Natural killer cell treated with Interleukin-12 subunit alpha and Interleukin-12 subunit beta and Interleukin-15 and Interleukin-18, amount 100 ng/mL, for 72 hours (primary cell): ENCODE measurements around the gene CARM1. TPM values are rescaled to one million over a fixed set of nuclear protein-coding genes. Genes with fewer than 3 reads are reported as not detected.

Source experiments
- ATAC-seq, 2 donors: fragments of 150-1000 bp; cut with Tn5 transposase in 1 of 2; sonication (Bioruptor Pico), chemical (Tn5 transposase) in 1 of 2; 2 replicates each; pipeline ENCODE4 v1.10.0; 2021
- DNase-seq: peaks from one replicate; pipeline ENCODE4 v3.0.0; 2022; ENCODE audit warnings: low spot score
- H3K27ac Mint-ChIP-seq, 2 donors: 1 replicate in 1 of 2; 2 replicates in 1 of 2; pipeline ENCODE4 v1.8.0; 2022; ENCODE audit warnings: mixed read lengths in 2 of 2, mild to moderate bottlenecking in 1 of 2, moderate library complexity in 1 of 2
- H3K27me3 Mint-ChIP-seq, 2 donors: 1 replicate in 1 of 2; 2 replicates in 1 of 2; pipeline ENCODE4 v1.8.0; 2022; ENCODE audit warnings: mixed read lengths in 2 of 2
- H3K36me3 Mint-ChIP-seq: one replicate; pipeline ENCODE4 v1.8.0; 2022; ENCODE audit warnings: mixed read lengths
- H3K4me1 Mint-ChIP-seq, 2 donors: 1 replicate in 1 of 2; 2 replicates in 1 of 2; pipeline ENCODE4 v1.8.0; 2022; ENCODE audit warnings: low read depth in 2 of 2, mixed read lengths in 2 of 2, mild to moderate bottlenecking in 1 of 2
- H3K4me3 Mint-ChIP-seq: one replicate; pipeline ENCODE4 v1.8.0; 2022; ENCODE audit warnings: mixed read lengths
- H3K9me3 Mint-ChIP-seq: 2 replicates; pipeline ENCODE4 v1.8.0; 2022; ENCODE audit warnings: mixed read lengths
- total RNA-seq, 2 donors: library from RNA; stranded (reverse); gene quantifications; one replicate each; pipeline ENCODE4 v1.2.3, GENCODE V29; 2022

CARM1 gene
- total RNA-seq, 2 donors from 2014 or later, result 48.4 to 60.0 TPM

DNA sequence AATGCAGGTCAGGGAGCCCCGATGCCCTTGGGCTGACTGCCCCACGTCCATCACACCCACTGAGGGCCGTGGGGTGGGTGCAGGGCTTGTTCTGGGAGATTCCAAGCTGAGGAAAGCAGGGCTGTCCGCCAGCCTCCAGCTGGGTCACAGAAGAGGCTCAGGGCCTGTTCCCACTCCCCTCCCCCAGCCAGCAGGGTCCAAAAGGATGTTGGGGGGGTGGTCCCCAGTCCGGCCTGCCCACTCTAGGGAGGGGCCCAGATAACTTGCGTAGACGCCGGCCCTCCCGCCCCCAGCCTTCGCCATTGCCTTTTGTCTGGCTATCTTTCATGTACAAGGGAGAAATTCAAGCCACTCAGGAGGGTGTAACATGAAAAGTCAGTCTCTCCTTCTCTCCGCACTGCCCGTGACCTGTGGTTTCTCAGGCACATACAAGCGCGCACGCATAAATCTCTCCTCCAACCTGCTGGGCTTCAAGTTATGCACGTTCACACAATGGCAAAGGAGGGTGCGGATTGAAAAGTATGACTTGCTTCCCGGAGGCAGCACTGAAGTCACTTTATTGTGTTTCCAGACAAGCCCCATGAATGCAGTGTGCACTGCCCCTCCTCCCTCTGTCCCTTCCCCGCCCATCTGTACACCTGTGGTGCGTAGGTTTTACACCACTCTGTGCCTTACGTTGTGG lies 20.2 kb downstream of the CARM1 start:
- DNase-seq (no peak), ATAC-seq (no peak)
- no peaks in the 10 kb centered on the region for H3K27me3 Mint-ChIP-seq
- H3K36me3 Mint-ChIP-seq, result no peaks in the 10 kb centered on the region
- H3K4me3 Mint-ChIP-seq, result no peak overlapping the region
- H3K27ac Mint-ChIP-seq, result no peak overlapping the region
- no peaks in the 10 kb centered on the region for H3K9me3 Mint-ChIP-seq
- H3K4me1 Mint-ChIP-seq, result peaks cover under 1 to 7% of the 10 kb centered on the region in 2 donors

DNA sequence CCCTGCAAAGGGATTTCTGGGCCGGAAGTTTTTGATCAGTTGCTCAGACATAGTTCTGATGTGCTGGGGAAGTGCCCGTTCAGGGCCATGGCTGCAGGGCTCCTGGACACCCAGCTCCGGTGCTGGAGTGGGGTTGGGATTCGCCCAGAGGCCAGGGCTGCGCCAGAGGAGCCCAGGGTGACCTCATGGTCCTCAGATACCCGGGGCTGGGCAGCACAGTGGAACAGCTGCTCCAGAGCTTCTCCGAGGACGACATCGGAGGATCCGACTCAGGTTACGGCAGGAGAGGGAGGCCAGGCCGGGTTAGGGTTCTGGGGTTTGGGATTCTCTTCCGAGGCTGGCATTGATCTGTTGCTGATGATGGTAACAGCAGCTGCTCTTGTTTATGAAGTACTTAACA lies 20.9 kb downstream of the CARM1 start:
- Mint-ChIP-seq H3K9me3 (no peaks in the 10 kb centered on the region), H3K27ac (no peak overlapping the region), H3K27me3 (no peaks in the 10 kb centered on the region), H3K4me1 (peaks cover 6 to 10% of the 10 kb centered on the region in 2 donors), H3K36me3 (no peaks in the 10 kb centered on the region), H3K4me3 (no peak overlapping the region)
- ATAC-seq (no peak), DNase-seq (no peak)

DNA sequence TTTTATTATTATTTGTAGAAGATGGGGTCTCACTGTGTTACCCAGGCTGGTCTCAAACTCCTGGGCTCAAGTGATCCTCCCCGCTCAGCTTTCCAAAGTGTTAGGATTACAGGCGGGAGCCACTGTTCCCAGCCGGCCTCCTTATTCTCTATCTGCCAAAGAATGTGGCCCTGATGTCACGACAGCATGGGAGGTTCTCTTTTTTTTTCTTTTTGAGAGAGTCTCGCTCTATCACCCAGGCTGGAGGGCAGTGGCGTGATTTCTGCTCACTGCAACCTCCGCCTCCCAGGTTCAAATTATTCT lies 23.5 kb downstream of the CARM1 start:
- DNase-seq (no peak), ATAC-seq (no peak)
- Mint-ChIP-seq H3K36me3 (no peaks in the 10 kb centered on the region), H3K4me1 (peaks cover 6 to 9% of the 10 kb centered on the region in 2 donors), H3K4me3 (no peak overlapping the region), H3K9me3 (no peaks in the 10 kb centered on the region), H3K27ac (no peak overlapping the region), H3K27me3 (no peaks in the 10 kb centered on the region)

DNA sequence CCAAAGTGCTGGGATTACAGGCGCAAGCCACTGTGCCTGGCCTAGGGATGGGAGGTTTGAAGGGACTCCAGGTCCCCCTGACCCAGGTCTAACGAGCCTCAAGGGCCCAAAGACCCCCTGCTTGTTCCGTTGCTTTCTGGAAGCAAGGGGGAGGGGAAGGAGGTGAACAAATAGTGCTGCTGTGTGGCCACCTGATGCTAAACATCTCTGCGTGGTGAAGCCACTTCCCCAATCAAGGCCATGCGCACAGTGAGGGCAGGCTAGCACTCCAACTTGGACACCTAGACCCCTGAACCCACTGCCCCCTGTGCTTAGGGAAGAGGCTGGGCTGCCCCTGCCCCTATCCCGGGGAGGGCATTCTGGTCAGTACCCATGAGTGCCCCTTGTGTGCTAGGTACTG lies 24.0 kb downstream of the CARM1 start:
- no peaks in the 10 kb centered on the region for H3K9me3 Mint-ChIP-seq
- no peaks in the 10 kb centered on the region for H3K27me3 Mint-ChIP-seq
- no peak for DNase-seq
- no peaks in the 10 kb centered on the region for H3K36me3 Mint-ChIP-seq
- ATAC-seq, result no peak
- no peak overlapping the region for H3K4me3 Mint-ChIP-seq
- peaks cover 6 to 12% of the 10 kb centered on the region in 2 donors for H3K4me1 Mint-ChIP-seq
- H3K27ac Mint-ChIP-seq, result no peak overlapping the region

DNA sequence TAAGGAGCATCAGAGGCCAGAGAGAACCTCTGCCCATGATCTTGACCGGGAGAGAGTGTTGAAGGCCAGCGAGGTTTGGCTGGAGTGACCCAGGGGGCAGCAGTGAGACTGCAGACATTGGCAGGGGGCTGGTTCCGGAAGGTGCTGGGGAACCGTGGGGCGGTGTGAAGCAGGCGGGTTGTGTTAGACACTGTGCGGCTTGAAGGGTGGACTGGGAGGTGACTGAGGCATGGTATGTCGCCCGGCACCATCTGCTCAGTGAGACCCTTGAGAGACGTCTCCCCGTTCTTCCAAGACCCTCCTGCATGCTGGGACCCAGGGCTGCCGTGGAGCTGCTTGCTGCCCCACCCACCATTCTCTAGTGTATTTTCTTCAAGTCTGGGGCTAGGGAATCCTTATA lies 24.6 kb downstream of the CARM1 start:
- no peak overlapping the region for H3K27ac Mint-ChIP-seq
- no peak for ATAC-seq
- H3K4me3 Mint-ChIP-seq, result no peak overlapping the region
- peaks cover 6 to 12% of the 10 kb centered on the region in 2 donors for H3K4me1 Mint-ChIP-seq
- H3K36me3 Mint-ChIP-seq, result no peaks in the 10 kb centered on the region
- no peaks in the 10 kb centered on the region for H3K9me3 Mint-ChIP-seq
- DNase-seq, result no peak
- H3K27me3 Mint-ChIP-seq, result no peaks in the 10 kb centered on the region

DNA sequence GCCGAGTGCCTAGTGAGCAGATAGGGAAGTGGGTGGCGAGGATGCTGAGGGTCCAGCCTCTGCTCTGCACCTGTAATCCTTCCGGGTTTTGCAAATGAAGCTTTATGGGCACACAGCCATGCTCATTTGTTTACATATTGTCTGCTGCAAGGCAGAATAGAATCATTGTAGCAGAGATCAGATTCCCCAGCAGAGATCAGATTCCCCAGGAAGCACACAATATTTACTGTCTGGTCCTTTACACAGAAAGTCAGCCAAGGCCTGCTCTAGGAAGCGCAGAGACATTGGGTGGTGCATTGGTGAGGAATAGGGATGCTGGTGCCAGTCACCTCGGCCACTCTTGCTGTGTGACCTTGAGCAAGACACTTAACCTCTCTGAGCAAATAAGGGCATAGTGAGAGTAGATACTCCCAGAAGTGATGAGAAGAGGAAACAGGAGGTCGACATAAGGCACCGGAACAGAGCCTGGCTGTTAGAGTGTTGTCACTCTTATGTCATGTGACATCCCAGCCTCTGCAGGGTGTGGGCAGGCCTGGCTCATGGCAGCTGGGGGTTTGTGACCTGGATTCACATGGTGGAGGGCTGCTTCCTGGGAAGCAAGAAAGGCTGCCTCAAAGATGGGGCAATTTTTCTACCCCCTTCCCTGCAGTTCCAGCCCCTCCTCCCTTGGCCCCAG lies 25.6 kb downstream of the CARM1 start:
- ATAC-seq, result peak; percentile 48 to 61
- no peak for DNase-seq

DNA sequence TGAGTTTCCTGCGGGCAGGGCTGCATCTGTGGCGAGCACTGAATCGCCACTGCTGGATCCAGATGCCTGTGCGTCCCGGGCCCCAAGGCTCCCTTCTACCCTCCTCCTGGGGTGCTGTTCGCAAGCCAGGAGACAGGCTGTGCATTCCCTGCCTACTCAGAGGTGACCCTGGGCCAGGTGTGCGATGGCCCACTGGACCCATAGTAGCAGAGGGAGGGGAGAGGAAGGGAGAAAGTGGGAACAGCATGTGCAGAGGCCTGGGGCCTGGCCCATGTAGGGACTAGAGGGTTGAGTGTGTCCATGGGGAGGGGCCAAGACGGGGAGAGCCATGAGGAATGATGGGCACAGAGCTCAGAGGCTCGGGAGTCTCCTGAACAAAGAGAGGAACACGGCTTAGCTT lies 27.3 kb downstream of the CARM1 start:
- no peak for ATAC-seq
- H3K27me3 Mint-ChIP-seq, result no peaks in the 10 kb centered on the region
- no peaks in the 10 kb centered on the region for H3K36me3 Mint-ChIP-seq
- no peak overlapping the region for H3K27ac Mint-ChIP-seq
- no peak for DNase-seq
- H3K9me3 Mint-ChIP-seq, result no peaks in the 10 kb centered on the region
- H3K4me1 Mint-ChIP-seq, result peaks cover 6 to 12% of the 10 kb centered on the region in 2 donors
- H3K4me3 Mint-ChIP-seq, result no peak overlapping the region

More for the DNA sequence above, 25.6 kb downstream of the CARM1 start:
- H3K4me3 Mint-ChIP-seq, result no peak overlapping the region
- H3K27ac Mint-ChIP-seq, result peak overlapping the region in 1 of 2 donors; percentile 26
- no peaks in the 10 kb centered on the region for H3K27me3 Mint-ChIP-seq
- H3K4me1 Mint-ChIP-seq, result peaks cover 6 to 12% of the 10 kb centered on the region in 2 donors
- no peaks in the 10 kb centered on the region for H3K36me3 Mint-ChIP-seq
- no peaks in the 10 kb centered on the region for H3K9me3 Mint-ChIP-seq

DNA sequence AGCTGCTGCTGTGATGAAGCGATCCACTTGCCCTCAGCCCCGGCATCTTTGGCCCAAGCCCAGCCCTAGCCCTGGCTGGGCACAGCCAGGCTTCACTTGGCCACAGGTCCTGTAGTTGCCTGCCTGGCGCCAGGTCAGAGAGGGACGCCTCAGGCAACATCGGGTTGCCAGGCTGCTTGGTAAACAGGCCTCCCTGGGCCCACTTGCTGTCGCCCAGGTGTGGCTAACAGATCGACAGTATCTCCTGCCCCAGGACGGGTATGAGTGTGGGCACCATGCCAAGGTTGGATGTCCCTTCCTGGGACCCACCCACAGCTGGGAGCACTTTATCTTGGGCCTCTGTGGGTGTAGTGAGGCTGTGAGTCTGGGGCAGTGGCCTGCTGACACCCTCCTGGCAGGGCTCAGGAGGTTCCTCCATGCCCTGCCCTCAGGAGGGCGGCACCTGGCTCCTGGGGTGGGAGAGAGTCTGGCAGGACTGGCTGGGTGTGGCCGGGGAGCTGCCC lies 27.8 kb downstream of the CARM1 start:
- Mint-ChIP-seq H3K9me3 (no peaks in the 10 kb centered on the region), H3K27ac (no peak overlapping the region), H3K4me1 (peaks cover 6 to 12% of the 10 kb centered on the region in 2 donors), H3K36me3 (no peaks in the 10 kb centered on the region), H3K27me3 (no peaks in the 10 kb centered on the region), H3K4me3 (no peak overlapping the region)
- DNase-seq (no peak), ATAC-seq (no peak)

DNA sequence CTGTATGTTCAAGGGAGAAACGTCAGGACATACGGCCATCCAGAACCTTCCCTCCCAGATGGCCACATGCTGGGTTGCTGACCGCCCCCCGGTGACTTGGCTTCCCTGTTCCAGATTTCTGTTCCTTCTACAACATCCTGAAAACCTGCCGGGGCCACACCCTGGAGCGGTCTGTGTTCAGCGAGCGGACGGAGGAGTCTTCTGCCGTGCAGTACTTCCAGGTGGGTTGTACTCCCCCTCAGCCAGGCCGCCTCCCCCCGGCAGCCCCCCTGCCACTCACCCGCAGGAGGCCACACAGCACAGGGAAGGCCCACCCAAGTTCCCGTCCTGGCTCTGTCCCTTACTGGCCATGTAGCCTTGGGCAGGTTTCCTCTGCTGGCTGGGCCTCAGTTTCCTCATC lies 36.6 kb downstream of the CARM1 start:
- no peak for DNase-seq
- no peak overlapping the region for H3K27ac Mint-ChIP-seq
- H3K27me3 Mint-ChIP-seq, result no peaks in the 10 kb centered on the region
- peaks cover 0 to 2% of the 10 kb centered on the region in 2 donors for H3K4me1 Mint-ChIP-seq
- H3K9me3 Mint-ChIP-seq, result no peaks in the 10 kb centered on the region
- no peak overlapping the region for H3K4me3 Mint-ChIP-seq
- no peaks in the 10 kb centered on the region for H3K36me3 Mint-ChIP-seq
- no peak for ATAC-seq

DNA sequence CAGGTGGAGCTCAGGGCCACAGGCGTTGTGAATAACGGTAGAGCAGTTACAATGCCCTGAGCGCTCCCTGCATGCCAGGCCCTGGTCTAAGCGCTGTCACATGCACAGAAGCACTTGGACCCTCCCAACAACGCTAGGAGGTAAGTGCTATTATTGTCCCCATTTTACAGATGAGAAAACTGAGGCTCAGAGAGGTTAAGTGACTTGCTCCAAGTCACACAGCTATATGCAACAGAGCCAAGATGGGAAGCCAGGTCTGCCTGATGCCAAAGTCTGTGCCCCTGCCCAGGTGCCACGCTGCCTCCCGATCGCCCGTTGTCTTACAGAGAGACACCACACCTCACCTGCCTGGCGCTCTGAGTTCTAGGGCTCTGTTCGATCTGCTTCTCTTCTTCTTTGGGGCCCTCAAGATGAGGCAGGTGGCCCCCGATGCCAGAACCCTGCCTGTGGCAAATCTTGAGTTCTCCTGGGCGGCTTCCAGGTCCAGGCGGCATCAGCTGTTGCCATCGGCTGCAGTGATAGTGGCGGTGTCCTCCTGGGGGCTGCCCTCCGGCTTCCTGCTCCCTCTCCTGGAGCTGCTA lies 37.1 kb downstream of the CARM1 start:
- DNase-seq (no peak), ATAC-seq (no peak)
- H3K36me3 Mint-ChIP-seq, result no peaks in the 10 kb centered on the region
- H3K27me3 Mint-ChIP-seq, result no peaks in the 10 kb centered on the region
- H3K4me1 Mint-ChIP-seq, result peaks cover 0 to 2% of the 10 kb centered on the region in 2 donors
- no peak overlapping the region for H3K4me3 Mint-ChIP-seq
- H3K27ac Mint-ChIP-seq, result no peak overlapping the region
- no peaks in the 10 kb centered on the region for H3K9me3 Mint-ChIP-seq

DNA sequence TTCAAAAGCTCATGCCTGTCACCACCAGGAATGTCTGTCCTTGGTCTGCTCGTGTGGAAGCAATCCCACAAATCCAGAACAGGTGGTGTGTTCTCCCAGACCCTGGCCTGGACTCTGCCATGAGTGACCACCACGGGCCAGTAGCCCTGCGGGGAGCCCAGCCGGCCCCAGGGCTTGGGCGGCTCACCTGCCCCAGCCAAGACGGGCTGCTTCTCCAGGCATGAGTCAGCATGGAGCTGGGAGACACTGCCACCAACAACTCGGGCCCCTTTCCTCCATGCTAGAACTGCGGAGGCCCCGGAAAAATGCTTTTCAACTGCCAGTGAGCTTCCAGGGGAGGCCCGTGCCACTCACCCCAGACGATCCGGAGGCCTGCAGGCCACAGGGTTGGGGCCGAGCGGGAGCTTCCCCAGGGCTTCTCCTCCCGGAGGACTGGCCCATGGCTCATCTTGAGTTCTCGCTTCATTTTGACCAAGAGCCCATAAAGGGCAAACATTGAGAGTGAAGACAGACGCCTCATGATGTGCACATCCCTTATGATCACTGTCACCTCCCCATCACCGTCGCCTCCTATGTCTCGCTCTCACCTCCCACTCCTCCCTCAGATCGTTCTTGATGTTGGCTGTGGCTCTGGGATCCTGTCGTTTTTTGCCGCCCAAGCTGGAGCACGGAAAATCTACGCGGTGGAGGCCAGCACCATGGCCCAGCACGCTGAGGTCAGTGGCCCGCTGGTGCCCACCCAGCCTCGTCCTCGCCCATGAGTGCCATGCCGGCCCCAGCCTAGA lies 40.4 kb downstream of the CARM1 start:
- Mint-ChIP-seq H3K27ac (no peak overlapping the region), H3K36me3 (no peaks in the 10 kb centered on the region), H3K4me1 (no peaks in the 10 kb centered on the region), H3K4me3 (no peak overlapping the region), H3K27me3 (no peaks in the 10 kb centered on the region), H3K9me3 (no peaks in the 10 kb centered on the region)
- no peak for ATAC-seq
- no peak for DNase-seq

DNA sequence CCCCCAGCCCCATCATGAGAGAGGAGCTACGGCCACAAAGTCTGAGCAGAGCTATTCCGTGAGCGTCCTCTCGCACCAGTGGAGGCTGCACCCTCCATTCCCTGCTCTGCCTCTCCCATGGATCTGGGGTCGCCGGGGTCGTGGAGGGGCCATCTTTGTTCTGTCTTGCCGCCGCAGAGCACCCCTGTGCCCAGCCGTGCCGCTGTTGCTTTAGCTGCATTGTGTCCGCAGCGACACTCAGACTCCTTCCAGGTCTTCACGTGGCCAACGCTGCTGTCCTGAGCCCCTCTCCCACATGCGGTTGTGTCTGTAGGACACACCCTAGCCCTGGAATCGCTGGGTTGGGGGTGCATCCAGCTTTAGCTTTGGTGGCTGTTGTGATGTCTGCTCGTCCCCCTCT lies 41.3 kb downstream of the CARM1 start:
- H3K4me3 Mint-ChIP-seq, result no peak overlapping the region
- ATAC-seq, result no peak

DNA sequence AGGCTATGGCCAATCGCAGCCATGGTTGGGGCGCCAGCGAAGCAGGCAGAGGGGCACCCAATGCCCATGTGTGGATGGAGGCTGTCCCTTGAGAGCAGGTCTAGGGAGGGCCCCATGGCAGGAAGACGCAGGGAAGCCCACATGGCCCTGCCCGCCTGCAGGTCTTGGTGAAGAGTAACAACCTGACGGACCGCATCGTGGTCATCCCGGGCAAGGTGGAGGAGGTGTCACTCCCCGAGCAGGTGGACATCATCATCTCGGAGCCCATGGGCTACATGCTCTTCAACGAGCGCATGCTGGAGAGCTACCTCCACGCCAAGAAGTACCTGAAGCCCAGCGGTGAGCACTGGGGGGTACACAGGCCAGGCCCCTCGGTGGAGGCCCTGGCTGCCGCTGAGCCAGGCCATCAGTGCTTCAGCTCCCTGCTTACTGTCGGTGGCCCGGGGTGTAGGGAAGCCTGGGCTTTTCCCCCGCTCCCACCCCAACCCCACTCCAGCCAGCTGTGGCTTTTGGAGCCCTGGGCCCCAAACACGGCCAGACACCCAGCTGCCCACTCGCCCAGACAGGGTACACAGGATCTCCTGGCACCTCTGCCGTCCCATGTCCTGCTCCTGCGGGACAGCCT lies 42.5 kb downstream of the CARM1 start:
- no peaks in the 10 kb centered on the region for H3K4me1 Mint-ChIP-seq
- no peaks in the 10 kb centered on the region for H3K36me3 Mint-ChIP-seq
- H3K27me3 Mint-ChIP-seq, result no peaks in the 10 kb centered on the region
- ATAC-seq, result no peak
- H3K27ac Mint-ChIP-seq, result no peak overlapping the region
- no peak for DNase-seq
- no peak overlapping the region for H3K4me3 Mint-ChIP-seq
- no peaks in the 10 kb centered on the region for H3K9me3 Mint-ChIP-seq

More for the DNA sequence above, 41.3 kb downstream of the CARM1 start:
- DNase-seq, result no peak
- H3K27me3 Mint-ChIP-seq, result no peaks in the 10 kb centered on the region
- H3K4me1 Mint-ChIP-seq, result no peaks in the 10 kb centered on the region
- H3K36me3 Mint-ChIP-seq, result no peaks in the 10 kb centered on the region
- H3K9me3 Mint-ChIP-seq, result no peaks in the 10 kb centered on the region
- no peak overlapping the region for H3K27ac Mint-ChIP-seq
